Astrocyte (in vitro differentiated cells and primary cell): ENCODE data around the gene PCDHGA11. TPM values are rescaled to one million over a fixed set of nuclear protein-coding genes. Genes with fewer than 3 reads are reported as not detected.
A peak's percentile ranks its signal among the peaks of the same experiment; 100 is the strongest.

Experiments
- DNase-seq: peaks from one replicate; pipeline ENCODE4 v3.0.0-alpha.2; 2010; ENCODE audit warnings: low read depth
- FAIRE-seq: peaks from 2 replicates; lab custom pipeline; 2011; peaks lifted over from hg19 to GRCh38; lab: Jason Lieb, UNC
- H2AFZ ChIP-seq: 2 replicates; pipeline ENCODE4 v1.6.0; 2012; ENCODE audit warnings: low read depth, low read length, inconsistent platforms
- H3K27ac ChIP-seq: 2 replicates; pipeline ENCODE4 v1.5.1; 2011; ENCODE audit warnings: low read depth, low read length, inconsistent platforms
- H3K27me3 ChIP-seq: 2 replicates; pipeline ENCODE4 v1.6.0; 2011; ENCODE audit warnings: low read length, inconsistent platforms; ENCODE audit not compliant: insufficient read depth
- H3K36me3 ChIP-seq: 2 replicates; pipeline ENCODE4 v1.5.1; 2011; ENCODE audit warnings: low read length, inconsistent platforms; ENCODE audit not compliant: insufficient read depth
- H3K4me1 ChIP-seq: 2 replicates; pipeline ENCODE4 v1.5.1; 2011; ENCODE audit warnings: low read length, inconsistent platforms; ENCODE audit not compliant: insufficient read depth
- H3K4me2 ChIP-seq: 2 replicates; pipeline ENCODE4 v1.6.0; 2012; ENCODE audit warnings: low read length, inconsistent platforms
- H3K4me3 ChIP-seq: 2 replicates; pipeline ENCODE4 v1.5.1; 2011; ENCODE audit warnings: low read depth, mild to moderate bottlenecking, low read length, inconsistent platforms; ENCODE audit not compliant: insufficient read depth
- H3K79me2 ChIP-seq: 2 replicates; pipeline ENCODE4 v1.6.0; 2012; ENCODE audit warnings: mild to moderate bottlenecking, low read length, inconsistent platforms; ENCODE audit not compliant: insufficient read depth
- H3K9ac ChIP-seq: 2 replicates; pipeline ENCODE4 v1.6.0; 2012; ENCODE audit warnings: mild to moderate bottlenecking, low read length, inconsistent platforms
- H3K9me3 ChIP-seq: 2 replicates; pipeline ENCODE4 v1.5.1; 2012; ENCODE audit warnings: low read depth, mild to moderate bottlenecking, low read length, inconsistent platforms; ENCODE audit not compliant: insufficient read depth
- H4K20me1 ChIP-seq: 2 replicates; pipeline ENCODE4 v1.6.0; 2012; ENCODE audit warnings: low read length, inconsistent platforms; ENCODE audit not compliant: insufficient read depth
- H3K27ac Mint-ChIP-seq: one replicate; pipeline ENCODE4 v1.8.0; 2021; ENCODE audit warnings: mild to moderate bottlenecking, mixed read lengths; ENCODE audit not compliant: unreplicated experiment
- H3K27me3 Mint-ChIP-seq: one replicate; pipeline ENCODE4 v1.8.0; 2021; ENCODE audit warnings: low read depth, mixed read lengths; ENCODE audit not compliant: unreplicated experiment
- H3K36me3 Mint-ChIP-seq: one replicate; pipeline ENCODE4 v1.8.0; 2021; ENCODE audit warnings: low read depth, mixed read lengths; ENCODE audit not compliant: unreplicated experiment
- H3K4me1 Mint-ChIP-seq: one replicate; pipeline ENCODE4 v1.8.0; 2021; ENCODE audit warnings: low read depth, mixed read lengths; ENCODE audit not compliant: unreplicated experiment
- H3K4me3 Mint-ChIP-seq: one replicate; pipeline ENCODE4 v1.8.0; 2021; ENCODE audit warnings: mild to moderate bottlenecking, moderate library complexity, mixed read lengths; ENCODE audit not compliant: unreplicated experiment
- H3K9me3 Mint-ChIP-seq: one replicate; pipeline ENCODE4 v1.8.0; 2021; ENCODE audit warnings: mild to moderate bottlenecking, mixed read lengths; ENCODE audit not compliant: unreplicated experiment
- EZH2 ChIP-seq: IDR thresholded peaks from 2 replicates; pipeline ENCODE4 v1.6.1; 2012; ENCODE audit warnings: mild to moderate bottlenecking, low read length, inconsistent platforms; ENCODE audit not compliant: insufficient read depth
- total RNA-seq: library from RNA; stranded (reverse); gene quantifications from 2 replicates; pipeline ENCODE4 v1.2.1, GENCODE V29; 2021
- TF ChIP-seq, protein P1 (sequence below): IDR thresholded peaks from 2 replicates; pipeline ENCODE4 v1.5.1; 2011; ENCODE audit warnings: low read depth, mild to moderate bottlenecking, inconsistent platforms, low read length, moderate library complexity; ENCODE audit not compliant: insufficient read depth

PCDHGA11 gene
- total RNA-seq, 1 donor from 2014 or later = 5.3 TPM

GRCh38 chr5:141398608-141399007, 22.2 kb upstream of the PCDHGA11 start:
- TF ChIP-seq, protein P1, sequence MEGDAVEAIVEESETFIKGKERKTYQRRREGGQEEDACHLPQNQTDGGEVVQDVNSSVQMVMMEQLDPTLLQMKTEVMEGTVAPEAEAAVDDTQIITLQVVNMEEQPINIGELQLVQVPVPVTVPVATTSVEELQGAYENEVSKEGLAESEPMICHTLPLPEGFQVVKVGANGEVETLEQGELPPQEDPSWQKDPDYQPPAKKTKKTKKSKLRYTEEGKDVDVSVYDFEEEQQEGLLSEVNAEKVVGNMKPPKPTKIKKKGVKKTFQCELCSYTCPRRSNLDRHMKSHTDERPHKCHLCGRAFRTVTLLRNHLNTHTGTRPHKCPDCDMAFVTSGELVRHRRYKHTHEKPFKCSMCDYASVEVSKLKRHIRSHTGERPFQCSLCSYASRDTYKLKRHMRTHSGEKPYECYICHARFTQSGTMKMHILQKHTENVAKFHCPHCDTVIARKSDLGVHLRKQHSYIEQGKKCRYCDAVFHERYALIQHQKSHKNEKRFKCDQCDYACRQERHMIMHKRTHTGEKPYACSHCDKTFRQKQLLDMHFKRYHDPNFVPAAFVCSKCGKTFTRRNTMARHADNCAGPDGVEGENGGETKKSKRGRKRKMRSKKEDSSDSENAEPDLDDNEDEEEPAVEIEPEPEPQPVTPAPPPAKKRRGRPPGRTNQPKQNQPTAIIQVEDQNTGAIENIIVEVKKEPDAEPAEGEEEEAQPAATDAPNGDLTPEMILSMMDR = no peak
- TF ChIP-seq EZH2 = no peak
- Mint-ChIP-seq H3K36me3 (peaks cover 26% of the 10 kb centered on the region), H3K27ac (no peak overlapping the region), H3K27me3 (no peaks in the 10 kb centered on the region), H3K4me1 (no peaks in the 10 kb centered on the region), H3K9me3 (peaks cover 28% of the 10 kb centered on the region), H3K4me3 (no peak overlapping the region)
- peak overlapping the region; percentile 48 for H3K4me2 ChIP-seq
- no peaks in the 10 kb centered on the region for H3K4me1 ChIP-seq
- H4K20me1 ChIP-seq = no peaks in the 10 kb centered on the region
- no peaks in the 10 kb centered on the region for H3K79me2 ChIP-seq
- H3K27ac ChIP-seq = no peak overlapping the region
- H3K36me3 ChIP-seq = no peaks in the 10 kb centered on the region
- FAIRE-seq (no peak), DNase-seq (no peak)
- no peak overlapping the region for H2AFZ ChIP-seq
- no peak overlapping the region for H3K4me3 ChIP-seq
- no peaks in the 10 kb centered on the region for H3K27me3 ChIP-seq
- peaks cover 42% of the 10 kb centered on the region for H3K9me3 ChIP-seq
- H3K9ac ChIP-seq = no peak overlapping the region

GRCh38 chr5:141399555-141400258, 21.1 kb upstream of the PCDHGA11 start:
- Histone ChIP-seq H4K20me1 (no peaks in the 10 kb centered on the region), H3K9ac (no peak overlapping the region), H2AFZ (no peak overlapping the region), H3K79me2 (peaks cover 5% of the 10 kb centered on the region), H3K4me1 (no peaks in the 10 kb centered on the region), H3K27ac (no peak overlapping the region), H3K9me3 (peaks cover 44% of the 10 kb centered on the region), H3K36me3 (no peaks in the 10 kb centered on the region), H3K27me3 (no peaks in the 10 kb centered on the region), H3K4me2 (peak overlapping the region; percentile 31), H3K4me3 (no peak overlapping the region)
- Mint-ChIP-seq H3K9me3 (peaks cover 20% of the 10 kb centered on the region), H3K4me3 (no peak overlapping the region), H3K4me1 (no peaks in the 10 kb centered on the region), H3K27me3 (no peaks in the 10 kb centered on the region), H3K27ac (no peak overlapping the region), H3K36me3 (peaks cover 20% of the 10 kb centered on the region)
- TF ChIP-seq EZH2 = no peak
- TF ChIP-seq, protein P1 = no peak
- DNase-seq (no peak), FAIRE-seq (no peak)

- H3K4me3 ChIP-seq = peak within 1 kb of the TSS; percentile 41
- no peaks in the 10 kb centered on the region for H4K20me1 ChIP-seq
- H3K4me1 ChIP-seq = no peaks in the 10 kb centered on the region
- no peaks in the 10 kb centered on the region for H3K36me3 ChIP-seq
- peaks cover 9% of the 10 kb centered on the region for H3K79me2 ChIP-seq
- peak within 1 kb of the TSS; percentile 2 for H3K9ac ChIP-seq
- FAIRE-seq (no peak), DNase-seq (no peak)
- Mint-ChIP-seq H3K4me1 (no peaks in the 10 kb centered on the region), H3K4me3 (no peak within 1 kb of the TSS), H3K27ac (no peak within 1 kb of the TSS), H3K27me3 (no peaks in the 10 kb centered on the region), H3K9me3 (peaks cover 18% of the 10 kb centered on the region), H3K36me3 (peaks cover 15% of the 10 kb centered on the region)
- no peak for TF ChIP-seq EZH2
- TF ChIP-seq, protein P1 = peak; percentile 32
- no peaks in the 10 kb centered on the region for H3K27me3 ChIP-seq
- peaks cover 46% of the 10 kb centered on the region for H3K9me3 ChIP-seq
- peak within 1 kb of the TSS; percentile 75 for H3K4me2 ChIP-seq
- peak within 1 kb of the TSS; percentile 13 for H2AFZ ChIP-seq
- H3K27ac ChIP-seq = no peak within 1 kb of the TSS
Observed at GRCh38 chr5:141402553-141403243, 18.2 kb upstream of the PCDHGA11 start, which contains the start of gene PCDHGA9. TSS of gene PCDHGA9 (plus strand) at chr5:141402778. CDS start at chr5:141402953, 175 bp downstream.
